WTC11 (cell line): Measurements from ENCODE around the gene TSPAN18. TPM values are rescaled to one million over a fixed set of nuclear protein-coding genes. Genes with fewer than 3 reads are reported as not detected.

Experiments
- ATAC-seq: fragments of 200-7000 bp; cut with Tn5 transposase; 2 replicates; pipeline ENCODE4 v1.10.0; 2021; ENCODE audit warnings: mild to moderate bottlenecking, moderate library complexity
- CTCF ChIA-PET: fragments of 300-600 bp; sonication (Branson Sonifier 250); formaldehyde crosslinking; loops from one replicate; lab custom pipeline; 2021; ENCODE audit warnings: antibody characterized with exemption; lab: Charles Lee
- POLR2A ChIA-PET: fragments of 350-600 bp; sonication (Branson Sonifier 250); formaldehyde crosslinking; loops from one replicate; lab custom pipeline; 2021; ENCODE audit warnings: antibody characterized with exemption; lab: Charles Lee
- DNase-seq: peaks from one replicate; pipeline ENCODE4 v3.0.0; 2021; ENCODE audit warnings: low spot score
- H3K27ac Mint-ChIP-seq: 2 replicates; pipeline ENCODE4 v1.8.0; 2021; ENCODE audit warnings: mixed read lengths
- H3K27me3 Mint-ChIP-seq: 2 replicates; pipeline ENCODE4 v1.8.0; 2021; ENCODE audit warnings: low read depth, mild to moderate bottlenecking, moderate library complexity, mixed read lengths
- H3K36me3 Mint-ChIP-seq: 2 replicates; pipeline ENCODE4 v1.8.0; 2021; ENCODE audit warnings: mixed read lengths
- H3K4me1 Mint-ChIP-seq: 2 replicates; pipeline ENCODE4 v1.8.0; 2022; ENCODE audit warnings: mixed read lengths
- H3K4me3 Mint-ChIP-seq: 2 replicates; pipeline ENCODE4 v1.8.0; 2021; ENCODE audit warnings: mild to moderate bottlenecking, moderate library complexity, mixed read lengths
- H3K9me3 Mint-ChIP-seq: 2 replicates; pipeline ENCODE4 v1.8.0; 2021; ENCODE audit warnings: mixed read lengths
- ATF1 ChIP-seq: sonication (generic); formaldehyde crosslinking; IDR thresholded peaks from 2 replicates; pipeline ENCODE4 v1.8.1; 2023; ENCODE audit warnings: mild to moderate bottlenecking, moderate library complexity, missing genetic modification reagents
- CBFB ChIP-seq: sonication (generic); formaldehyde crosslinking; IDR thresholded peaks from 2 replicates; pipeline ENCODE4 v1.8.1; 2022; ENCODE audit warnings: mild to moderate bottlenecking, low read depth, missing genetic modification reagents
- CDX4 ChIP-seq: fragments of 250-450 bp; sonication (Bioruptor Pico); IDR thresholded peaks from 2 replicates; pipeline ENCODE4 v1.9.0; 2021; ENCODE audit warnings: moderate library complexity, mild to moderate bottlenecking, inconsistent platforms, borderline replicate concordance
- E2F4 ChIP-seq: sonication (generic); formaldehyde crosslinking; IDR thresholded peaks from 2 replicates; pipeline ENCODE4 v1.8.1; 2022; ENCODE audit warnings: low read depth, mild to moderate bottlenecking, moderate library complexity, missing genetic modification reagents, borderline replicate concordance
- E2F5 ChIP-seq: sonication (generic); formaldehyde crosslinking; IDR thresholded peaks from 2 replicates; pipeline ENCODE4 v1.8.1; 2022; ENCODE audit warnings: mild to moderate bottlenecking, moderate library complexity, missing genetic modification reagents
- EMX1 ChIP-seq: fragments of 250-450 bp; sonication (Bioruptor Pico); IDR thresholded peaks from 2 replicates; pipeline ENCODE4 v1.8.0; 2021; ENCODE audit warnings: mild to moderate bottlenecking
- ESRRA ChIP-seq: sonication (generic); formaldehyde crosslinking; IDR thresholded peaks from 2 replicates; pipeline ENCODE4 v1.8.1; 2022; ENCODE audit warnings: mild to moderate bottlenecking, missing genetic modification reagents, borderline replicate concordance
- FOXP4 ChIP-seq: sonication (generic); formaldehyde crosslinking; IDR thresholded peaks from 2 replicates; pipeline ENCODE4 v1.8.0; 2022; ENCODE audit warnings: mild to moderate bottlenecking, missing genetic modification reagents
- GRHL2 ChIP-seq: fragments of 250-450 bp; sonication (Bioruptor Pico); IDR thresholded peaks from 2 replicates; pipeline ENCODE4 v1.8.0; 2022; ENCODE audit warnings: mild to moderate bottlenecking, moderate library complexity; ENCODE audit not compliant: insufficient replicate concordance, severe bottlenecking
- MLX ChIP-seq: sonication (generic); formaldehyde crosslinking; IDR thresholded peaks from 2 replicates; pipeline ENCODE4 v1.8.1; 2023; ENCODE audit warnings: mild to moderate bottlenecking, missing genetic modification reagents, moderate library complexity
- NR1H2 ChIP-seq: sonication (generic); formaldehyde crosslinking; IDR thresholded peaks from 2 replicates; pipeline ENCODE4 v1.9.0; 2021; ENCODE audit warnings: mild to moderate bottlenecking, moderate library complexity, missing genetic modification reagents
- NR2C2 ChIP-seq: sonication (generic); formaldehyde crosslinking; IDR thresholded peaks from 2 replicates; pipeline ENCODE4 v1.8.0; 2022; ENCODE audit warnings: mild to moderate bottlenecking, missing genetic modification reagents
- PREB ChIP-seq: sonication (generic); formaldehyde crosslinking; IDR thresholded peaks from 2 replicates; pipeline ENCODE4 v1.8.1; 2022; ENCODE audit warnings: mild to moderate bottlenecking, missing genetic modification reagents, moderate library complexity, borderline replicate concordance
- PRRX2 ChIP-seq: fragments of 250-450 bp; sonication (Bioruptor Pico); IDR thresholded peaks from 2 replicates; pipeline ENCODE4 v1.8.0; 2021; ENCODE audit warnings: mild to moderate bottlenecking
- TP53 ChIP-seq: sonication (generic); formaldehyde crosslinking; IDR thresholded peaks from 2 replicates; pipeline ENCODE4 v1.8.1; 2023; ENCODE audit warnings: mild to moderate bottlenecking, missing genetic modification reagents
- ZBTB43 ChIP-seq: sonication (generic); formaldehyde crosslinking; IDR thresholded peaks from 2 replicates; pipeline ENCODE4 v1.8.1; 2023; ENCODE audit warnings: mild to moderate bottlenecking, missing genetic modification reagents
- ZMAT4 ChIP-seq: fragments of 250-450 bp; sonication (Bioruptor Pico); IDR thresholded peaks from 2 replicates; pipeline ENCODE4 v1.9.0; 2021; ENCODE audit warnings: mild to moderate bottlenecking
- ZNF512 ChIP-seq: sonication (generic); formaldehyde crosslinking; IDR thresholded peaks from 2 replicates; pipeline ENCODE4 v1.8.1; 2022; ENCODE audit warnings: missing genetic modification reagents, borderline replicate concordance
- total RNA-seq: library from RNA; stranded (reverse); gene quantifications from 3 replicates; pipeline ENCODE4 v1.2.3, GENCODE V29; 2021

TSPAN18 gene
- total RNA-seq, 1 experiment from 2014 or later, result 44.7 TPM

GRCh38 chr11:44699497-44700408 is 27.0 kb upstream of the TSPAN18 start:
- peaks cover 5% of the 10 kb centered on the region for H3K36me3 Mint-ChIP-seq
- ATAC-seq, result no peak
- H3K4me3 Mint-ChIP-seq, result no peak overlapping the region
- TF ChIP-seq FOXP4 (CRISPR knock-in tag) (no peak), ZMAT4 (CRISPR knock-in tag) (no peak), MLX (no peak), ESRRA (CRISPR knock-in tag) (no peak), ZNF512 (no peak), PRRX2 (CRISPR knock-in tag) (no peak), E2F4 (CRISPR knock-in tag) (no peak), TP53 (CRISPR knock-in tag) (no peak), GRHL2 (CRISPR knock-in tag) (no peak)
- TF ChIP-seq, all 79 proteins: peak for 0
- Mint-ChIP-seq H3K4me1 (peaks cover 8% of the 10 kb centered on the region), H3K27ac (no peak overlapping the region), H3K9me3 (peaks cover 8% of the 10 kb centered on the region), H3K27me3 (no peaks in the 10 kb centered on the region)
- no peak for DNase-seq
- CTCF ChIA-PET, result interaction anchor here (0.6 to 1.3 kb wide), 2 partner anchors 10 to 164 kb away, joined by 3 to 4 read pairs; no protein-coding TSS in a partner anchor
- POLR2A ChIA-PET, result no interaction called here

- Mint-ChIP-seq H3K9me3 (peaks cover 8% of the 10 kb centered on the region), H3K4me1 (peaks cover 8% of the 10 kb centered on the region), H3K4me3 (no peak overlapping the region), H3K36me3 (peaks cover 5% of the 10 kb centered on the region), H3K27me3 (no peaks in the 10 kb centered on the region), H3K27ac (no peak overlapping the region)
- ChIA-PET CTCF (interaction anchor here (1.3 kb wide), 1 partner anchor 9 kb away, joined by 3 read pairs; no protein-coding TSS in a partner anchor), POLR2A (no interaction called here)
- DNase-seq (no peak), ATAC-seq (no peak)
- no peak for TF ChIP-seq NR2C2
- TF ChIP-seq FOXP4 (CRISPR knock-in tag), result no peak
- no peak for TF ChIP-seq ZBTB43 (CRISPR knock-in tag)
- TF ChIP-seq E2F4 (CRISPR knock-in tag), result no peak
- no peak for TF ChIP-seq CDX4 (CRISPR knock-in tag)
- TF ChIP-seq NR1H2 (CRISPR knock-in tag), result no peak
- TF ChIP-seq CBFB (CRISPR knock-in tag), result no peak
- no peak for TF ChIP-seq EMX1 (CRISPR knock-in tag)
- TF ChIP-seq ATF1 (CRISPR knock-in tag), result no peak
- TF ChIP-seq PREB (CRISPR knock-in tag), result no peak
- TF ChIP-seq E2F5 (CRISPR knock-in tag), result no peak
Measured at GRCh38 chr11:44701276-44701675, 25.5 kb upstream of the TSPAN18 start.
